ENCODE data around the gene MFSD6L. TPM values are rescaled to one million over a fixed set of nuclear protein-coding genes. Genes with fewer than 3 reads are reported as not detected.

The MFSD6L gene
- total and polyA plus RNA-seq, 12 donors: 0.06 to 0.24 (median 0.13) TPM; not detected in 7

- Histone ChIP-seq H3K4me3 (no peak overlapping the region), H3K27me3 (no peaks in the 10 kb centered on the region), H3K27ac (no peak overlapping the region), H3K4me1 (replicated peaks in 1 of 2) (no peaks in the 10 kb centered on the region), H3K36me3 (replicated peaks in 1 of 2) (no peaks in the 10 kb centered on the region), H3K9me3 (replicated peaks in 1 of 3) (peaks cover 0 to 6% (median 0%) of the 10 kb centered on the region in 3 donors)
- no peak for TF ChIP-seq POLR2A (IDR thresholded peaks at IDR 0.05)
- TF ChIP-seq, protein P1, sequence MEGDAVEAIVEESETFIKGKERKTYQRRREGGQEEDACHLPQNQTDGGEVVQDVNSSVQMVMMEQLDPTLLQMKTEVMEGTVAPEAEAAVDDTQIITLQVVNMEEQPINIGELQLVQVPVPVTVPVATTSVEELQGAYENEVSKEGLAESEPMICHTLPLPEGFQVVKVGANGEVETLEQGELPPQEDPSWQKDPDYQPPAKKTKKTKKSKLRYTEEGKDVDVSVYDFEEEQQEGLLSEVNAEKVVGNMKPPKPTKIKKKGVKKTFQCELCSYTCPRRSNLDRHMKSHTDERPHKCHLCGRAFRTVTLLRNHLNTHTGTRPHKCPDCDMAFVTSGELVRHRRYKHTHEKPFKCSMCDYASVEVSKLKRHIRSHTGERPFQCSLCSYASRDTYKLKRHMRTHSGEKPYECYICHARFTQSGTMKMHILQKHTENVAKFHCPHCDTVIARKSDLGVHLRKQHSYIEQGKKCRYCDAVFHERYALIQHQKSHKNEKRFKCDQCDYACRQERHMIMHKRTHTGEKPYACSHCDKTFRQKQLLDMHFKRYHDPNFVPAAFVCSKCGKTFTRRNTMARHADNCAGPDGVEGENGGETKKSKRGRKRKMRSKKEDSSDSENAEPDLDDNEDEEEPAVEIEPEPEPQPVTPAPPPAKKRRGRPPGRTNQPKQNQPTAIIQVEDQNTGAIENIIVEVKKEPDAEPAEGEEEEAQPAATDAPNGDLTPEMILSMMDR (IDR thresholded peaks at IDR 0.05): no peak
- intact Hi-C loops (cut with DNase I): no loop called here
- WGBS, 4 donors: 69 to 84% (median 77%) methylated on average over 6 of the region's 6 CpGs
- no peak for DNase-seq
These were observed 6.5 kb downstream of the MFSD6L start for GRCh38 chr17:8792646-8793045.

DNA sequence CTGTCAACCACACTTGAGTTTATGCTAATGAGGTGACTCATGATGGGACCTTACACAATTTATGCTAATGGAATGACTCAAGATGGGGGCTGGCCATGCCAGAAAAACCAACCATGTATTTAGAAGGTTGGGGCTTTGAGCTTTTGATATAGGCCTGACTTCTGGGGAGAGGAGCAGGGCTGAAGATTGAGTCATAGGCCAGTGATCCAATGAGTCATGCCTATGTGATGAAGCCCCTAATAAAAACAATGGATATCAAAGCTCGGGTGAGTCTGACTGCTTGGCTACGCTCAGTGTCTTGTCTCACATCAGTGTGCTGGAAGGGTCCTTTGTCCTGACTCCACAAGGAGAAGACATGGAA is 7.3 kb downstream of the MFSD6L start:
- Histone ChIP-seq H3K4me1 (replicated peaks in 1 of 2) (no peaks in the 10 kb centered on the region), H3K27me3 (no peaks in the 10 kb centered on the region), H3K36me3 (replicated peaks in 1 of 2) (no peaks in the 10 kb centered on the region), H3K9me3 (replicated peaks in 1 of 3) (peaks cover 0 to 6% (median 0%) of the 10 kb centered on the region in 3 donors), H3K4me3 (no peak overlapping the region), H3K27ac (no peak overlapping the region)
- TF ChIP-seq, protein P1 (IDR thresholded peaks at IDR 0.05): no peak
- TF ChIP-seq POLR2A (IDR thresholded peaks at IDR 0.05): no peak
- intact Hi-C loops (cut with DNase I): no loop called here
- 40 to 82% (median 71%) methylated on average over 2 of the region's 2 CpGs for WGBS, 4 donors
- no peak for DNase-seq

DNA sequence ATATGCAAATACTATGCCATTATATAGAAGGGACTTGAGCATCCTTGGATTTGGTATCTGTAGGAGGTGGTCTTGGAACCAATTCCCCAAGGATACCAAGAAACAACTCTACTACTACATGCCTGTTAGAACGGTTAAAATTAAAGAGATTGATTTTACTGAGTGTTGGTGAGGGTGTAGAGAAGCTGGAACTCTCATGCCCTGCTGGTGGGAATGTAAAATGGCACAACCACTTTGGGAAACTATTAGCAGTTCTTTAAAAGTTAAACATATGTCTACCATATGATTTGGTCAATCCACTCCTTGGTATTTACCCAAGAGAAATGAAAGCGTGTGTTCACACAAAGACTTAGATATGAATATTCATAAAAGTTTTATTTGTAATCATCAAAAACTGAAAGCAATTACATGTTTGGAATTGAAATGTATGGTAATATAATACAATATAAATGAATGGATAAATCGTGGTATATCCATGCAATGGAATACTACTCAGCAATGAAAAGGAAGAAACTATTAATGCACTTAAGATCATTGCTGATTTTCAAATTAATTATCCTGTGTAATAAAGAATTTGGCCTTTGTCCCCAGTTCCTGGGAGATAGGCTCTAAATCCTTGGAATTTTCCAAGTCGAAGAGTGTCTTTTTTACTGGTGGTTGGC is 7.8 kb downstream of the MFSD6L start:
- no peak overlapping the region for H3K4me3 ChIP-seq
- no peak overlapping the region for H3K27ac ChIP-seq
- DNase-seq: no peak
- no peaks in the 10 kb centered on the region for H3K27me3 ChIP-seq
- H3K36me3 ChIP-seq (replicated peaks in 1 of 2): no peaks in the 10 kb centered on the region
- no peaks in the 10 kb centered on the region for H3K4me1 ChIP-seq (replicated peaks in 1 of 2)
- intact Hi-C loops (cut with DNase I): no loop called here
- WGBS, 4 donors: 76 to 91% (median 84%) methylated on average over 4 of the region's 4 CpGs
- TF ChIP-seq, protein P1 (IDR thresholded peaks at IDR 0.05): no peak
- H3K9me3 ChIP-seq (replicated peaks in 1 of 3): peaks cover 0 to 6% (median 0%) of the 10 kb centered on the region in 3 donors

- H3K27me3 ChIP-seq: no peaks in the 10 kb centered on the region
- 70 to 77% (median 70%) methylated on average over 10 of the region's 10 CpGs for WGBS, 4 donors
These were observed 9.4 kb downstream of the MFSD6L start for GRCh38 chr17:8789743-8790142.

More at GRCh38 chr17:8789743-8790142, 9.4 kb downstream of the MFSD6L start:
- no peaks in the 10 kb centered on the region for H3K4me1 ChIP-seq (replicated peaks in 1 of 2)
- intact Hi-C loops (cut with DNase I): no loop called here
- peaks cover 0 to 6% (median 0%) of the 10 kb centered on the region in 3 donors for H3K9me3 ChIP-seq (replicated peaks in 1 of 3)
- no peak for DNase-seq
- H3K4me3 ChIP-seq: no peak overlapping the region
- H3K27ac ChIP-seq: no peak overlapping the region
- H3K36me3 ChIP-seq (replicated peaks in 1 of 2): no peaks in the 10 kb centered on the region
- TF ChIP-seq, protein P1 (IDR thresholded peaks at IDR 0.05): no peak
- TF ChIP-seq POLR2A (IDR thresholded peaks at IDR 0.05): no peak

Measured in adrenal gland (tissue), 12 donors.